Liver (tissue), 3 donors: ENCODE data around the gene NEIL1.

Source experiments
- ATF3 ChIP-seq: IDR thresholded peaks from 2 replicates; pipeline ENCODE4 v1.6.1; 2016; ENCODE audit warnings: antibody characterized with exemption
- CTCF ChIP-seq: fragments of 150-350 bp; IDR thresholded peaks from 2 replicates; pipeline ENCODE4 v1.5.1; 2017; ENCODE audit warnings: improper control_type of control experiment, low read depth, low read length; ENCODE audit not compliant: missing input control
- GABPA ChIP-seq, 2 donors: IDR thresholded peaks in 1 of 2; conservative IDR thresholded peaks in 1 of 2; 2 replicates each; pipeline ENCODE4 v1.6.1; 2016; ENCODE audit warnings: antibody characterized with exemption in 2 of 2, mild to moderate bottlenecking in 1 of 2, moderate library complexity in 1 of 2
- JUND ChIP-seq, 2 donors: IDR thresholded peaks; 2 replicates each; pipeline ENCODE4 v1.6.1; 2016; ENCODE audit warnings: antibody characterized with exemption in 2 of 2
- MAX ChIP-seq: IDR thresholded peaks from 2 replicates; pipeline ENCODE4 v1.6.1; 2016; ENCODE audit warnings: antibody characterized with exemption
- RAD21 ChIP-seq, 2 donors: IDR thresholded peaks; 2 replicates each; pipeline ENCODE4 v1.6.1; 2016; ENCODE audit warnings: antibody characterized with exemption in 2 of 2, mild to moderate bottlenecking in 2 of 2
- TAF1 ChIP-seq: conservative IDR thresholded peaks from 2 replicates; pipeline ENCODE4 v1.6.1; 2016; ENCODE audit warnings: antibody characterized with exemption, mild to moderate bottlenecking
- donor health status: healthy.
- donor health status: healthy.

GRCh38 chr15:75335313-75335704 is 11.5 kb upstream of the NEIL1 start:
- TF ChIP-seq CTCF (no peak), MAX (no peak), GABPA (IDR thresholded peaks at IDR 0.05 in 1 of 2, conservative IDR thresholded peaks at IDR 0.05 in 1 of 2) (no peak), RAD21 (IDR thresholded peaks at IDR 0.05) (no peak), JUND (IDR thresholded peaks at IDR 0.05) (no peak), TAF1 (no peak), ATF3 (no peak)
